NCI-H1105 treated with DMSO at 0.1 percent for 48 hours (cell line): ENCODE results near the gene GLRA3.
"Not testable (repeated sequence)": the region's sequence is repeated elsewhere in the genome, so short reads cannot be mapped to it uniquely, and the experiment has no call there.

ENCODE experiments used
- DNase-seq: peaks from one replicate; lab custom pipeline; 2025; lab: John Stamatoyannopoulos, UW

Gene GLRA3

DNA sequence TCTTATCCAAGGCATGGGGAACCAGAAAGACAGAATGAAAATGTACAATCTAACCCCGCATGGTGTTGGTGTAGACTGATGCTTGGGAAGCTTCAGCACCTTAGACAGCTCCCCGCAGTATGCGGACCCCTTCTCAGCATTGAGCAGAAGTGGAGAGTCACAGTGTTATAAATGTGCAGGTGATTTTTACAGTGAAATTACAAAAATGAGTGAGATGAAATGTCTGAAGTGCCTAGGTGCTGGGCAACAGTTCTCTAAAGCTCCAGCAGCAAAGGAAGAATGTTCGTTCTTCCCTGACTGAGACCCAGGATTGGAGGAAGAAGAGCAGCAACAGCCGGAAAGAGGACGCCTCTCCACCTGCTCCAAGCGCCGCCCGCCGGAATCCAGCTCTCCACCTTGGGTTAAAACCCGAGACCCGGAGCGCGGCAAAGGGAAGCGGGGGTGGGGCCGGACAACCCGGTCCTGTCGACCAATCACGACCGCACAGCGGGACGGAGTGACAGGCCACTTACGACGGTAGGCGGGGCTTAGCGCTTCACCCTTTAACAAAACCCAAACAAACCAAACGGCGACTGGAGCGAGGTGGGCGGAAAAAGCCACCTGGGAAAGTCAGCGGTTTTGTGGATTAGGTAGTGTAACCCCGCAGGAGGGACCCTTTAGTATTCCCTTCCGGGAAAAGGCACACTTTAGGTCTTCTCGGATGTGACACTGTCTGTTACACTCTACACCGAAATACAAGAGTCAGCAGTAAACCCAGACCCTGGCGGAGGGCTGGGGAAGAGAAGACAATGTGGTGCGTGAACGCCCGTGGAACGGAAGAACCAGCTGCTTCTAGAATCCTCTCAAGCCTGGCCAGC, at the start of gene GLRA3:
Gene GLRA3, minus strand, starts transcription at position 403 of the 857 bp plus-strand sequence. CDS start 436 bp downstream, outside the sequence.
- DNase-seq = peak; percentile 92

DNA sequence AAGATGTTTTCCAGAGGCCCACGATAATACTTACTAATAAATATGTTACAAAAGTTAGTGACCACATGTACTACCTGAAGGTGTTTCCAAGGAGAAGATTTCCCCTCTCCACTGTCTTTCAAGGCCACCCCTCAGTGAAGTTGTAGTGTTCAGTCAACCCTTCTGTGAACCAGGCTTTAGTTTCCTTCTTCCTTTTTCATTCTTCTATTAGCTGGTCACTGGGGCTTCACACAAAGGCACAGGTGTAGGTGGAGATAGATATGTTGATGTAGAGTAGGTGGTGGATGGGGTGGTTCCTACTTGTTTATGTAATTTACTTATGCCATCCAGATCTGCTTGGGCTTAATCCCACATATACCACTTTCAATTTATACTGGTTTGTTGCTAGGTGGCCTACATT, 45.9 kb upstream of the GLRA3 start:
- DNase-seq = no peak

DNA sequence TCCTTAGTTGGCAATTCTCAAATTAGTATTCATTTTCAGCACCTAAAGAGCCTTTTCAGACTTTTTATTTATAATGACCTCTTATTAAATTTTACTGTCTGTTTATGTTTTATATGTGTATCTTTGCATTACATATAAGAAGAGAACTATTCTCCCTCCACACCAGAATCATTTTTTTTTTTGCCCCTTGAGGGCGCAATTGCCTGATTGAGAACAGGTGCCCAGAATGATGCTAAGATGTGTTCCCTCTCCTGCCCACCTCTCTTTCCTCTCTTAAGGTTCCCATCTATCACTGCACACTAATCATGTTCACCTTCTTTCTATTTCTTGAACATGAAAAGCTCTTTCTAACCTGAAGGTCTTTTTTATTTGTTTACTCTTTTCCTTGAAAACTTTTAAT, 44.9 kb upstream of the GLRA3 start:
- no peak for DNase-seq

DNA sequence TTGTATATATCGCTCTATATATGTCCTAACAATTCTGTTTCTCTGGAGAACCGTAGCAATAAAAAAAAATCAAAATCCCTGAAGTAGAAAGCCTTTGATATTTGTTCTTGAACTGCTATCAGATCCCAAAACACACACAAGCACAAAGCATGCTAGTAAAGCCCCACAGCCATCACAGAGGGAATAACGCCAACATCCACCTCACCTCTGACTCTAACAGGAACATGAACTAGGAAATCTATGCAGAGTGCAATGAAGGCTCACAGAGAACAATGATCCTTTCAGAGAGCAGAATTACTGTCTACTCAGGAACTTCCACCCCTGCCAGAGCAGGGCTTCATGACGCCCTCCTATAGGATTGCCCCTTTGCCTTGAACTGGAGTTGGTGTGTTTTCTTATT, 44.1 kb upstream of the GLRA3 start:
- DNase-seq = not testable (repeated sequence)

DNA sequence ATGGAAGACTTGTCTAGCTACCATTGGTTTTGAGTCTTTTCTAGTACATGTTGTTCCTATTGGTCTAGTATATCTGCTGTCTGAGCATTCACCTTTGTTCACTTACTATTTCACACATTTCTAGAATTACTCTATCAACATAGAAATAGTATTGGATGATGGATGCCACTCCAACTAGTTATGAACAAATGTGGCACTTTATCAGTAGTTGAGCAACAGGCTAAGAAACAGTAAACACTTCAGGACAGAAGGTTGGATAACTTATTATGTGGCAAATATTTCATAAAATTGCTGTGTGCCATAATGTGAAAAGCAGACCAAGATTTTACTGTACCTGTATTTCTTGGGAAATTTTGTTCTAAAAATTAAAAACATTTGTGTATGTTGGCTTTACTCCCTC, 42.4 kb upstream of the GLRA3 start:
- no peak for DNase-seq

DNA sequence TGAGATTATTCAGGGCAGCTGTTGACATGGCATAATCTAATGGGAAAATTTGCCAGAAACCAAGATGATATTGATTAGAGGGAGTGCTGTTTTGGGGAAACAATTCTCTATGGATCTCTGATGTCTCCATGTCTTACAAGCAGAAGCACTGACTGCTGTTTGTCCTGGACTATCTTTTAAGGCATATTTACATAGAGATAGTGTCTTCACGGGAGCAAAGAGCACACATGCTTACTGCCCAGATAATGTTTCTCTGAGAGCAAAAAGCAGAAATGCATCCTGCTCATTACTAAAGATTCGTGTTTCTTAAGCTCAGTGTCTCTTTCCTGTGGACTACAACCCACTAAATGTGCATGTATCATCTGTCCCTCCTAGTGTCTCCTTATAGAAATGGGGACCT, 41.3 kb upstream of the GLRA3 start:
- DNase-seq = no peak

DNA sequence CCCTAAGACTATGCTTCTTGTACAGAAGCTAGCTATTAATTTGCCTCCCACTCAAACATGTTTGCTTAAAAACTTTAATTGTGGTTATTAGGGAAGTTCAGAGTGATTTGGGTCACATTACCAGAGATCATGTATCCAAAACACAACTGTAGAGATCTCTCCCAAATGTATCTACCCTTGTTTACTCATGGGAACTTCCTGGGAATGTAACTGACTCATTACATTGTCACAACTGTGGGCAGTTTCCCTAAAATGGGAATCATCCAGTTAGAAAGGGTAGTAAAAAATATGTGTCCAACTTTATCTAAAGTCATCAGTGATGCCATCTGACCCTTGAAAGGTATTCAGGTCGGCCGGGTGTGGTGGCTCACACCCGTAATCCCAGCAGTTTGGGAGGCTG, 40.3 kb upstream of the GLRA3 start:
- no peak for DNase-seq

DNA sequence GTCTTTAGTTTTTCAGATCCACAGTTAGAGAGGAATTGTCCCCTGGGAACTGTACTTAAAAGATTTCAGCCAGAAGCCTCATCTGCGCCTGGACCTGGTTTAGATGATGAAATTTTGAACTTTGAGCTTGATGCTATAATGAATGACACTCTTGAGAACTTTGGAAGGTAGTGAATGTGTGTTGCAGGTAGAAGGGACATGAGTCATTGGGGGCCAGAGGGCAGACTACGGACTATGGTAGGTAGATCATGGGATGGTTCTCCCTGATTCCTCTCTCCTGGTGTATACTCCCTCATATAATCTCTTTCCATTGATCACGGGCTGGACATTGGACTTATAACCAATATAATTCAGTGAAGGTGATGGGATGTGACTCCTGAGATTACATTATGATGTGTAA, 38.9 kb upstream of the GLRA3 start:
- no peak for DNase-seq

DNA sequence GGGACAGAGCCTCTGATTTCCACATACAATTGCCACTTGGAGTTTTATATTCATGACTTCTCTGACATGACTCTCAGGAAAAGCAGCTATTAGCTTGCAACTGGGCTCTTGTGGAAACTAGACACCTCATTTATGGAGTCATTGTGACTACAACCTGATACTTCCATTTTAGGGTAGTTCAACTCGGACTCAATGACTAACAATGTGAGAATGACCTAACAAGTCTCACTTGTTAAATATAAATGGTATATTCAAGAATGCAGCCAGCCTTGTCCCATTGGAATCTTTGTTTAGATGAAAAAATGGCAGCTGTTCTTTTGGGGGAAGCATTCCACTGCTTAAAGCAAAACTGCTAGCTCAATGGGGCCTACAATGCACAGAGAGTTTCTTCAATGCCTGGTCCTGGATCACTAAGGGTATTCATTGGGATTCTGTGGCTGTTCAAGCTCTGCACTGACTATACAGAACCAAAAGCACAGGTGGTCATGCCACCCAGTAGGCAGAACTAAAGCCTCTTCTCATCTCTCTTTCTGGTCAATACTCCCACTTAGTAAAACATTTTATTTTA, 36.5 kb upstream of the GLRA3 start:
- no peak for DNase-seq

DNA sequence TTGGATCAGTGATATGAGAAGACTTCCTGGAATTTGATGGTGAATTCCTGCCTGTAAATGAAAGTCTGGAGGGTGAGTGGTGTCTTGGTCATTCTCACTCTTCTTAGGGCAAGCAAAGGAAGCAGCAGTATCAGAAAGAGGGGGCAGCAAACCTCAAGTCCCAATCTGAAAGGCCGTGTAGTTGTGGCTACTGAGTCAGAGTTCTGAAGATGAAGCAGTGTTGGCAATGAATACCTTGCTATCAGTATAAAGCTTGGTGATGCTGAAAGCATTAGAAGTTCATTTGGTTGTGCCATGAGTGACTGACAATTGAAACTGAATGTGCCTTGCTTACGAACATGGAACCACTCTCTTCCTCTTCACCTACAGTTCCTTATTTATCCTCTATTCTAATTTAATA, 35.0 kb upstream of the GLRA3 start:
- DNase-seq = no peak

DNA sequence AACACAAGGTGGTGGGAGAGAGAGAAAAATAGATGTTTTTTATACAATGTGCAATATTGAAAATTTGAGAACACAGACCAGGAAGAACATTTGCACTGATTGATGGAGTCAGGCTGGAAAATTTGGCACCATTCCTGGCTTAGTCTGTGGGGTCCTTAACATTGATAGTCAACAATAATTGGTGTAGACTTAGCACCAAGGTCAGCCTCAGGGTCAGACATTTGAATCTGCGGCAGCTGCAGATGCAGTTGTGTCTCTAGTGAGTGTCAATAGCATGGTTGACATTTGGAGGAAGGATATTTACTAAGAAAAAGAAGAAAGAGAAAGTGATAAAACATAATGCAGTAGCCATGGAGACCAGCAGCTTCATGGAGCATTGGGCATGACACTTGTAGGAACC, 31.5 kb upstream of the GLRA3 start:
- DNase-seq = no peak

DNA sequence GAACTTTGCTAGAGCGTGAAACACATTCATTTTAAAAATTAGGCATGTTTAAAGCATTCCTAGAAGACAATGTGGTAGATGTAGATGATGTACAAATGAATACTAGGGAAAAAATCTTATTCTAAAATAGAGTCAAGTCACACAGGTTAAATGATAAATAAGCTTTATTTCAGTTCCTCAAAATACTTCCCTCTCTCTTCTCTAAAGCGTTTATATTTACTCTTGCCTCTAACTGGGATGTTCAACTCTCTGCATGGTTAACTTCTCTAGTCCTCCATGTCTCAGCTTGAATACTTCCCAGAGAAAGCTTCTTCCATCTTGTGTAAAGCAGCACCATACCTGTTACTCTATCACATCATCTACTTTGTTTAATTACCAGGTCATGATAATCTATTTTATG, 30.9 kb upstream of the GLRA3 start:
- no peak for DNase-seq

DNA sequence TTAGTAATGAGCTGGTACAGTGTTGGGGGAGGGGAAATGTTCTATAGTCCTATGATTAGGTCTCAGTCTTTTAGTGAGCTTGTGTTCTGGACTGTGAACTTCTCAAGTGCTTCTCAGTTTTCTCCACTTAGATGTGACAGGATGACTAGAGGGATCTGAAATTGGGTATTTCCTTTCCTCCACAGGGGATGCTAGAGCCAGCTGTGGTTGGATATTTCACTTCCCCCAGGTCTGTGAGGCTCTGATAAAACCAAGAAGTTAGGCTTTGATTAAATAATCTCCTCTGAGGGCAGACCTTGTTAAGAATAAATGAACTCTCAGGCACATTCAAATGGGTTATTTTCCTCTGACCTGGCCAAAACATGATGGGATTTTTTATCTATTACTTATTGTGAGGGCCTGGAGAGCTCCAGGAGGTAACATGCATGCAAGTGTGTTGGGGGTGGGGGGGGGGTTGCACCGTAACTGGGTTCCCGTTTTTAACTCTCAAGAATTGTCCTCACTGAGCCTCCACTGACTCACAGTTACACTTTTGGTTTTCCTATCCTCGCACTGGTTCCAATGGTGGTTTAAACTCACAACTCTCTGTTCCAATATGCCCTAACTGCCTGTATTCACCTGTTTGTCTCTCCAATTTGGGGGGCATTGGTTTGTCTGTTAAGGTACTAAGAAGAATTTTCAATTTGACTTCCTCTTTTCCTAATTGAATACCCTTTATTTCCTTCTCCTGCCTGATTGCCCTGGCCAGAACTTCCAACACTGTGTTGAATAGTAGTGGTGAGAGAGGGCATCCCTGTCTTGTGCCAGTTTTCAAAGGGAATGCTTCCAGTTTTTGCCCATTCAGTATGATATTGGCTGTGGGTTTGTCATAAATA, 28.1 kb upstream of the GLRA3 start:
- DNase-seq = no peak

DNA sequence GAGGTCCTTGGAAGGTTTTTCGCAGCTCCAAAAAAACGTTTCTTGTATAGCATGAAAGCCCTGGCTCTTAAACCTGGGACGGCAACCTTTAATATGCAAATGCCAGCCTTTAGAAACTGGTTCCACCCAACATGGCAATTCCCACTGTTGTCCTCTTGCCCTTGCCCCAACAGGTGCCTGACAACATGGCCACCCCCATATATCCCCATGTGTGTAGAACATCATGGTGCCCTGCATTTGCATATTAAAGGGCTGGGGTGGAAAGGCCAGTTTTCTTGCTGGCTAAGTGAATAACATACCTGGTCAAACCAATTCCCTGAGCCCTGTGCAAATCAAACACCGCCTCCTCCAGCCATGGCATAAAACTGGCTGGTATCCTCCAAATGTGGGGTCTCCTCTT, 26.0 kb upstream of the GLRA3 start:
- DNase-seq = no peak

DNA sequence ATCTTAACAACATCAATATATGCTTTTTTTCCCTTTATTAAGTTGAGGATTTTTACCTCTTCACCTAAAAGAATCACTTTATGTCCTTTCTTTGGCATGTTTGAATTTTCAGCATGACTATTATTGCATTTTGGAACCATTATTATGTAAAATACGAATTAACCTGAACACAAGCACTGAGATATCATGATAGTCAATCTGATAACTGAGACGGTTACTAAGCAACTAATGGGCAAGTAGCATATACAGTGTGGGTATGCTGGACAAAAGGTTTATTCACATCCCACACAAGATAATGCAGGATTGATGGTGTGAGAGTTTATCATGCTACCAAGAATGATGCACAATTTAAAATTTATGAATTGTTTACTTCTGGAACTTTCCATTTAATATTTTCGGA, 24.6 kb upstream of the GLRA3 start:
- DNase-seq = no peak

DNA sequence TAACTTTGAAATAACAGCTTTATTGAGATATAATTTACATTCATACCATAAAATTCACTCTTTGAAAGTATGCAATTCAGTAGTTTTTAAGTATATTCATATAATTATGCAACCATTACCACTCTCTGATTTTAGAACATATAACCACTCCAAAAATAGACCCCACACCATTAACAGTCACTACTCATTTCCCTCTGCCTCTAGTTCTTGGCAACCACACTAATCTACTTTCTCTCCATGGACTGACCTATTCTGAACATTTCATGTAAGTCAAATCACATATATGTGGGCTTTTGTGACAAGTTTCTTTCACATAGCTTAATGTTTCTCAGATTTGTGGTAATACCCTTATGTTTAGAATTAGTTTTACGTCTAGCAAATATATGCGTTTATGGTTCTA, 19.5 kb upstream of the GLRA3 start:
- DNase-seq = no peak

DNA sequence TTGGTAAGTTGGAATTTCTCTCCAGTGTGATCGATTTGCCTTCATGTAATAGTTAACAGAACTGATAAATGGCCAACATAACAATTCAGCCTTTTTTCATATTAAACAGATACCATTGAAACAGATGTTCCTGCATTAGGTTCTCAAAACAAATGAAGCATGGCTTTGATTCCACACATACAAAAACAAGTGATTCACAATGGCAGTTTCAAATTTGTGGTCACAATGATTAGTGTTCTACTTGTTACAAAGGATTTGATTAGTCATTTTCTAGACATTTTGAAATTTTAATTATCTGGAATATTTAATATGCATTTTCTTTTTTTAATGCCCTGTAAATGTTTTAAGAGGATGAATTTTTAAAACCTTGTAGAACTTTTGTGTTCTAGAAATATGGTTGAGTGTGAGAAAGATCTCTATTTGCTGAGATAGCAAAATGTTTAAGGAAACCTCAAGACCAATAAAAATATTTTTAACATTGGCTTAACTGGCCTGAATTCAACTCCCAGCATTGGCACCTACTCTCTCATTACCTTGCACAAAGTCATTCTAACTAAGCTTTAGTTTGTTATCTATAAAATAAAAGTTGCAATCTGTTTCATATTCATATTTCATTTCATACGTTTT, 18.9 kb upstream of the GLRA3 start:
- DNase-seq = no peak

DNA sequence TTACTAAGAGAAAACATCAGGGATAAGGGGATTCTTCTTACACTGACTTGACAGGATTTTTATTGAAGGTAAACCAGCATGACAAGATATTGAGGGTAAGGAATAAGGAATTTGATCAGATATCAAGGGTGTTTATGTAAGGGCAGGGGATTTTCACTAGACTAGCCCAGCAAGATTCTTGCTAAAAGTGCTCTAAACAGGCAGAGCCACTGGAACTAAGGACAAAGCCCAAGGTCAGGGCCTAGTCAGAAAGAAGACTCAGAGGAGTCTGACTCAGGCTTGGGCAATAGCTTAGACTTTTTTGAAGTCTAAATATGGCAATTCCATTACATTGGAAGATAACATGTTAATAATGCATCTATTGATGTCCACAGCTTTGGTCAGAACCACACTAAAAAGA, 6.5 kb upstream of the GLRA3 start:
- DNase-seq = no peak

DNA sequence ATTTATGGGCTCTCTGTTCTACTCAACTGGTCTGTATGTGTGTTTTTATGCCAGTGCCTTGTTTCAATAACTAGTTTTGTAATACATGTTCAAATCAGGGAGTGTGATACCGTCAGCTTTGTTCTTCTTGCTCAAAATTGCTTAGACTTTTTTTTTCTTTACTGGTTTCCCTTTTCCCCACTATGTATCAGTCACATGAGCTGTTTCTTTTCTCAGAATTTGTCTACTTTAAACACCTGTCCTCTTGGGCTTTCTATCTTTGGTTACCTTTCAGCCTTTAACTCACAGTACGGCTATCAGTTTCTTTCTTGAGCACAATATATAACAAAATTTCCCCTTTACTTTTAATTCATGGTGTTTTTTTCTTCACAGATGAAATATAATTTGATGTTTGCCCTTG, 5.4 kb upstream of the GLRA3 start:
- no peak for DNase-seq

DNA sequence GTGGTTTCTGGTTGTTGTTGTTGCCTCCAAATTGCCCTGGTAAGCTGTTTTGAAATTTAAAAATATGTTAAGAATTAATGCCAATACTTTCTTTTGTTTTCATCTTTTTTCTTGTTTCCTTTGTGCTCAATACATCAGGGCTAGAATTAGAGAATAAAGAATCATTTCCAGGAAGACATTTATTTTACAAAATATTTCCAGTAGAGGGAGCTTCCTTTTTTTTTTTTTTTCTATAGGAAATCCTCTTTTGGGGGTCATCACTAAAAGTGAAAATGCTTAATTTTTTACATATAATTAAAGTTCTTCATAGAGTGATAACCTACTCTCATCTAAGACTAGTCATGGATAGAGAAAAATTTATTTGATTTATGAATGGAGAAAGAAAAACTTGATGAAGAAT, 2.4 kb downstream of the GLRA3 start:
- DNase-seq = no peak

DNA sequence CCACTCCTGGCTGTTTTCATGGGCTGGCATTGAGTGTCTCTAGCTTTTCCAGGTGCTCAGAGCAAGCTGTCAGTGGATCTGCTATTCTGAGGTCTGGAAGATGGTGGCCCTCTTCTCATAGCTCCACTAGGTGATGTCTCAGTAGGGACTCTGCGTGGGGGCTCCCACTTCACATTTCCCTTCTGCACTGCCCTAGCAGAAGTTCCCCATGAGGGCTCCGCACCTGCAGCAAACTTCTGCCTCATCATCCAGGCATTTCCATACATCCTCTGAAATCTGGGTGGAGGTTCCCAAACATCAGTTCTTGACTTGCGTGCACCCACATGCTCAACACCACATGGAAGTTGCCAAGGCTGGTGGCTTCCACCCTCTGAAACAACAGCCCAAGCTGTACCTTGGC, 13.8 kb downstream of the GLRA3 start:
- DNase-seq = no peak

DNA sequence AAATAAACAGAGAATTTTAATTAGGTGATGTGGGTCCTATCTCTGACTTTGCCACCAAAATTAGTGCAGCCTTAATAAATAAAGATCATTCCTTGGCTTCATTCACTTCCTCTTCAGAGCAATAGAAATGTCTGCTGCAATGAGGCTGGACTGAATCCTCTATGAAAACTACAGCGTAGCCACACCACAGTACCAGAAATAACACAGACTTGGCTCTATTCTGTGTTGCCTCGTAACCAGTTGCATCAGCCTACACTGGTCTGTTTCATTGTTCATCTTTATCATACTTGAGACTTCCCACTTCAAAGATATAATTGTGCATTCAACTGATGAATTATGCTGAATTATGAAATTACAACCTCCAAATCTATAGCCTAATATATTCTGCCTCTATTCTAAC, 15.8 kb downstream of the GLRA3 start:
- DNase-seq = no peak

DNA sequence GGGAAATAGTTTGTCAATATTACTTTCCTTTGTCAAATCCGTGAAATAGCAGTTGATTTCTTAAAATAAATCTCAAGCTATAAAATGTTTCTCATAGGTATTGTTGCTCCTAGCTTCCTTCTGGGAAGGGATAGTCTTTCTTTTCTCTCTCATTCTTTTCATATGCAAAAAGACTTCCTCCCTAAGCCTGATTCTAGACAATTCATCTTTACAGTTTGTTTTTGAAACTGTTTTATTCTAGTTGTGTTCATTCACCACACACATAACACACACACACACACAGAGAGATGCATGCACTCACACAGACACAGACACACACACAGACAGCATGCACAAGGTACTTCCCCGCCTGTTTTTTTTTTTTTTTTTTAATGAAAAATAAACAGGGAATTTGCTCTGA, 18.2 kb downstream of the GLRA3 start:
- no peak for DNase-seq
